Measurements from ENCODE around the gene IGFLR1. TPM values are rescaled to one million over a fixed set of nuclear protein-coding genes. Genes with fewer than 3 reads are reported as not detected.

Gene IGFLR1
- polyA plus RNA-seq, 3 donors, result 80.5 to 144 (median 119) TPM

DNA sequence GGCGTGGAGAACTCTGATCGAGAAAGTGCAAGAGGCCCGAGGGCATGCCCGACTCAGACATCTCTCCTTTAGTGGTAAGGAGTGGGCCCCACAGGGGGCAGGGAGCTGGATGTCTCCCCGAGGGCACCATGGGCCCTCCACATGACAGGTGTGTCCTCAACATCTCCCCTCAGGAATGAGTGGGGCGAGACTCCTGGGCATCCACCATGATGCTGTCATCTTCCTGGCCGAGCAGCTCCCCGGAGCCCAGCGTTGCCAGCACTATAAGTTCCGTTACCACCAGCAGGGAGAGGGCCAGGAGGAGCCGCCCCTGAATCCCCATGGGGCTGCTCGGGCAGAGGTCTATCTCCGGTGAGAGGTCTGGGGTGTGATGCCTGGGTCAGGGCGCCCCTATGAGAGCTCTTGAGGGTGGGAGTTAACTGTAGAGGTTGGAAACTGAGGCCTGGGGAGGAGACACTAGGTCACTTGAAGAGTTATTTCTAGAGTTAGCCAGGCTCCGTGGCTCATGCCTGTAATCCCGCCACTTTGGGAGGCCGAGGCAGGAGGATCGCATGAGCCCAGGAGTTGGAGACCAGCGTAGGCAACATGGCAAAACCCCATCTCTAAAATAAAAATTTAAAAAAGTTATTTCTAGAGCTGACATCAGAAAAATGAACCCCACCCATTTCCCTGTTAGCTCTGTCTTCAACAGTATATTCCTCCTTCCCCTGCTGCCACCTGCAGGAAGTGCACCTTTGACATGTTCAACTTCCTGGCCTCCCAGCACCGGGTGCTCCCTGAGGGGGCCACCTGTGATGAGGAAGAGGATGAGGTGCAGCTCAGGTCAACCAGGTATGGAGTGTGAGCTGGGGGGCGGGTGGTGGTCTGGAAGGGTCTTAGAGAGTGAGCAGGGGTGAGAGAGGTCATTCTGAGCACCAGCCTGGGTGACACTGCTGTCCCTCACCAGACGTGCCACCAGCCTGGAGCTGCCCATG, 5.1 kb downstream of the IGFLR1 start:
- 88% methylated on average over 14 of the region's 22 CpGs for WGBS (ENCODE audit: insufficient coverage)
- DNase-seq, result no peak

DNA sequence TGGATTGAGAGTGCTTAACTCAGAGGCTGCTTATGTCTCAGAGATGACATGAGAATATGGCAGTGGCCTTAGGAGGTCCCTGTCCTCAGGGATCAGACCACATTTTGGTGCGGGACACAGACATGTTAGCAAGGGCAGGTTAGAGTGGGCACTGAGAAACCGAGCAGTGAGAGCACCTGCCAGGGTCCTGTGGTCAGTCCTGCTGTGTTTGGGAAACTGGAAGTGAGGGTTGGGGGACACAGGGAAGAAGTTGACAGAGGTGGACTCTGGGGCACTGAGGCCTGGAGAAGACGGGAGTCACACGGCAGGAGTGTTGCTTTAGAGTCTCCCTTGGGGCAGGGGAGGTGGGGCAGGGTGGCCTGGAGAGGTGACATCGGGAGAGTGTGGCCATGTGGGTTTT, 7.4 kb downstream of the IGFLR1 start:
- H4K20me1 ChIP-seq (ENCODE audit: insufficient read depth, low read length), result peaks cover 85% of the 10 kb centered on the region
- DNase-seq, result no peak
- H3K4me1 Mint-ChIP-seq, result peaks cover 7% of the 10 kb centered on the region
- H3K4me3 Mint-ChIP-seq, result no peak overlapping the region
- peaks cover 70 to 93% of the 10 kb centered on the region in 2 donors for H3K36me3 Mint-ChIP-seq
- WGBS (ENCODE audit: insufficient coverage), result 93% methylated on average over 4 of the region's 5 CpGs
- no peak overlapping the region for H2AFZ ChIP-seq (ENCODE audit: insufficient read depth, low read depth, low read length, poor library complexity, severe bottlenecking)
- H3K9me3 ChIP-seq (replicated peaks in 1 of 2; ENCODE audit: control insufficient read depth in 1 of 2, insufficient read depth in 1 of 2, low read length in 2 of 2), result no peaks in the 10 kb centered on the region
- H3K4me3 ChIP-seq (replicated peaks in 1 of 3; ENCODE audit: low read depth in 2 of 3, low read length in 3 of 3), result no peak overlapping the region
- peaks cover 82 to 97% of the 10 kb centered on the region in 2 donors for H3K36me3 ChIP-seq (replicated peaks in 1 of 2; ENCODE audit: control insufficient read depth in 1 of 2, insufficient read depth in 2 of 2, low read length in 2 of 2)
- peaks cover 0 to 1% (median 0%) of the 10 kb centered on the region in 3 donors for H3K27me3 Mint-ChIP-seq (ENCODE audit: low read depth in 3 of 3)
- no peak overlapping the region for H3K4me2 ChIP-seq (replicated peaks; ENCODE audit: extremely low read depth, low read length, poor library complexity, severe bottlenecking)
- peaks cover 10% of the 10 kb centered on the region for H3K79me2 ChIP-seq (ENCODE audit: insufficient read depth, low read length)
- no peak overlapping the region for H3K9ac ChIP-seq (ENCODE audit: insufficient read depth, low read length, poor library complexity, severe bottlenecking)
- intact Hi-C loops (cut with micrococcal nuclease), result no loop called here
- H3K27ac Mint-ChIP-seq, result peak overlapping the region in 1 of 7 donors; percentile 10
- no peaks in the 10 kb centered on the region for H3K9me3 Mint-ChIP-seq
- no peaks in the 10 kb centered on the region for H3K27me3 ChIP-seq (ENCODE audit: control insufficient read depth in 2 of 2, insufficient read depth in 2 of 2, low read length in 2 of 2)
- H3K4me1 ChIP-seq (ENCODE audit: control insufficient read depth in 1 of 2, insufficient read depth in 2 of 2, low read length in 2 of 2), result peaks cover 6 to 8% of the 10 kb centered on the region in 2 donors
- TF ChIP-seq, protein P1, sequence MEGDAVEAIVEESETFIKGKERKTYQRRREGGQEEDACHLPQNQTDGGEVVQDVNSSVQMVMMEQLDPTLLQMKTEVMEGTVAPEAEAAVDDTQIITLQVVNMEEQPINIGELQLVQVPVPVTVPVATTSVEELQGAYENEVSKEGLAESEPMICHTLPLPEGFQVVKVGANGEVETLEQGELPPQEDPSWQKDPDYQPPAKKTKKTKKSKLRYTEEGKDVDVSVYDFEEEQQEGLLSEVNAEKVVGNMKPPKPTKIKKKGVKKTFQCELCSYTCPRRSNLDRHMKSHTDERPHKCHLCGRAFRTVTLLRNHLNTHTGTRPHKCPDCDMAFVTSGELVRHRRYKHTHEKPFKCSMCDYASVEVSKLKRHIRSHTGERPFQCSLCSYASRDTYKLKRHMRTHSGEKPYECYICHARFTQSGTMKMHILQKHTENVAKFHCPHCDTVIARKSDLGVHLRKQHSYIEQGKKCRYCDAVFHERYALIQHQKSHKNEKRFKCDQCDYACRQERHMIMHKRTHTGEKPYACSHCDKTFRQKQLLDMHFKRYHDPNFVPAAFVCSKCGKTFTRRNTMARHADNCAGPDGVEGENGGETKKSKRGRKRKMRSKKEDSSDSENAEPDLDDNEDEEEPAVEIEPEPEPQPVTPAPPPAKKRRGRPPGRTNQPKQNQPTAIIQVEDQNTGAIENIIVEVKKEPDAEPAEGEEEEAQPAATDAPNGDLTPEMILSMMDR (IDR thresholded peaks at IDR 0.05), result no peak
- H3K27ac ChIP-seq (ENCODE audit: low read depth in 1 of 2, low read length in 2 of 2), result no peak overlapping the region

More for the DNA sequence above, 5.1 kb downstream of the IGFLR1 start:
- Mint-ChIP-seq H3K27me3 (ENCODE audit: low read depth in 3 of 3) (no peaks in the 10 kb centered on the region), H3K4me1 (peaks cover 20% of the 10 kb centered on the region), H3K9me3 (no peaks in the 10 kb centered on the region), H3K4me3 (no peak overlapping the region), H3K36me3 (peaks cover 51 to 71% of the 10 kb centered on the region in 2 donors), H3K27ac (peak overlapping the region in 4 of 7 donors; percentile 6 to 67 (median 32))
- Histone ChIP-seq H2AFZ (ENCODE audit: insufficient read depth, low read depth, low read length, poor library complexity, severe bottlenecking) (no peak overlapping the region), H3K4me1 (ENCODE audit: control insufficient read depth in 1 of 2, insufficient read depth in 2 of 2, low read length in 2 of 2) (peaks cover 20 to 29% of the 10 kb centered on the region in 2 donors), H3K27me3 (ENCODE audit: control insufficient read depth in 2 of 2, insufficient read depth in 2 of 2, low read length in 2 of 2) (no peaks in the 10 kb centered on the region), H3K9me3 (replicated peaks in 1 of 2; ENCODE audit: control insufficient read depth in 1 of 2, insufficient read depth in 1 of 2, low read length in 2 of 2) (no peaks in the 10 kb centered on the region), H3K4me2 (replicated peaks; ENCODE audit: extremely low read depth, low read length, poor library complexity, severe bottlenecking) (no peak overlapping the region), H3K79me2 (ENCODE audit: insufficient read depth, low read length) (peaks cover 23% of the 10 kb centered on the region), H4K20me1 (ENCODE audit: insufficient read depth, low read length) (peaks cover 67% of the 10 kb centered on the region), H3K9ac (ENCODE audit: insufficient read depth, low read length, poor library complexity, severe bottlenecking) (no peak overlapping the region), H3K4me3 (replicated peaks in 1 of 3; ENCODE audit: low read depth in 2 of 3, low read length in 3 of 3) (no peak overlapping the region), H3K36me3 (replicated peaks in 1 of 2; ENCODE audit: control insufficient read depth in 1 of 2, insufficient read depth in 2 of 2, low read length in 2 of 2) (peaks cover 59 to 74% of the 10 kb centered on the region in 2 donors), H3K27ac (ENCODE audit: low read depth in 1 of 2, low read length in 2 of 2) (peak overlapping the region in 1 of 2 donors; percentile 18)
- intact Hi-C loops (cut with micrococcal nuclease), result no loop called here
- TF ChIP-seq, protein P1 (IDR thresholded peaks at IDR 0.05), result no peak
